H1 (cell line): ENCODE results near the gene DGKA. TPM values are rescaled to one million over a fixed set of nuclear protein-coding genes. Genes with fewer than 3 reads are reported as not detected.

Experiments
- CTCF ChIA-PET: fragments of 300-600 bp; sonication (Branson Sonifier 250); formaldehyde crosslinking; loops from one replicate; lab custom pipeline; 2021; ENCODE audit not compliant: partially characterized antibody; lab: Charles Lee
- POLR2A ChIA-PET: fragments of 300-600 bp; sonication (Branson Sonifier 250); formaldehyde crosslinking; loops from one replicate; lab custom pipeline; 2021; ENCODE audit warnings: inconsistent platforms; ENCODE audit not compliant: partially characterized antibody; lab: Charles Lee
- DNase-seq, 2 experiments: peaks; one replicate each; pipeline versions ENCODE4 v3.0.0 to v3.0.0-alpha.2; 2010 to 2022; ENCODE audit warnings: low spot score in 2 of 2, low read depth in 1 of 2, mixed read lengths in 1 of 2
- FAIRE-seq: peaks from 2 replicates; lab custom pipeline; 2011; peaks lifted over from hg19 to GRCh38; lab: Jason Lieb, UNC
- H2AFZ ChIP-seq: 2 replicates; pipeline ENCODE4 v1.8.1; 2012; ENCODE audit warnings: low read length, inconsistent platforms
- H2AK5ac ChIP-seq: 2 replicates; pipeline ENCODE4 v1.6.1; 2013; ENCODE audit warnings: low read depth, low read length
- H2BK120ac ChIP-seq: replicated peaks from 2 replicates; pipeline ENCODE3; 2013; ENCODE audit warnings: low read depth, low read length, inconsistent platforms
- H2BK12ac ChIP-seq: 2 replicates; pipeline ENCODE4 v1.6.1; 2013; ENCODE audit warnings: low read depth, low read length
- H2BK15ac ChIP-seq: 2 replicates; pipeline ENCODE4 v1.6.1; 2013; ENCODE audit warnings: low read length
- H2BK20ac ChIP-seq: 2 replicates; pipeline ENCODE4 v1.6.1; 2013; ENCODE audit warnings: low read length
- H2BK5ac ChIP-seq: 2 replicates; pipeline ENCODE4 v1.6.1; 2013; ENCODE audit warnings: low read depth, low read length
- H3K14ac ChIP-seq: 2 replicates; pipeline ENCODE4 v1.6.1; 2013; ENCODE audit warnings: inconsistent platforms; ENCODE audit not compliant: insufficient read length
- H3K18ac ChIP-seq: 2 replicates; pipeline ENCODE4 v1.6.1; 2013; ENCODE audit warnings: low read length; ENCODE audit errors: extremely low read depth
- H3K23ac ChIP-seq: 2 replicates; pipeline ENCODE4 v1.6.1; 2013; ENCODE audit warnings: inconsistent platforms; ENCODE audit not compliant: insufficient read length
- H3K23me2 ChIP-seq: 2 replicates; pipeline ENCODE4 v1.6.1; 2013; ENCODE audit warnings: low read depth, low read length
- H3K27ac ChIP-seq: 2 replicates; pipeline ENCODE4 v1.6.1; 2011; ENCODE audit warnings: low read depth, low read length, inconsistent platforms
- H3K27me3 ChIP-seq, 4 experiments: replicated peaks in 1 of 4; 1 replicate in 1 of 4; 2 replicates in 3 of 4; pipeline versions ENCODE4 v1.6.1 to v1.8.1; 2011 to 2013; ENCODE audit warnings: low read length in 3 of 4, mild to moderate bottlenecking in 3 of 4, inconsistent platforms in 2 of 4, mixed read lengths in 2 of 4, moderate library complexity in 1 of 4; ENCODE audit not compliant: control insufficient read depth in 3 of 4, insufficient read depth in 3 of 4; ENCODE audit errors: extremely low read depth in 1 of 4
- H3K36me3 ChIP-seq, 4 experiments: 2 replicates each; pipeline versions ENCODE4 v1.6.1 to v1.8.1; 2011 to 2013; ENCODE audit warnings: mild to moderate bottlenecking in 4 of 4, low read length in 3 of 4, moderate library complexity in 2 of 4, control low read depth in 1 of 4, inconsistent platforms in 1 of 4; ENCODE audit not compliant: insufficient read depth in 4 of 4, control insufficient read depth in 2 of 4
- H3K4ac ChIP-seq: replicated peaks from 2 replicates; pipeline ENCODE3; 2013; ENCODE audit warnings: low read length, low read depth, mixed read lengths, inconsistent platforms; ENCODE audit not compliant: insufficient read length
- H3K4me1 ChIP-seq, 4 experiments: replicated peaks in 1 of 4; 1 replicate in 1 of 4; 2 replicates in 3 of 4; pipeline versions ENCODE4 v1.6.1 to v1.8.1; 2011 to 2013; ENCODE audit warnings: low read length in 3 of 4, inconsistent platforms in 2 of 4, mixed read lengths in 1 of 4; ENCODE audit not compliant: insufficient read depth in 4 of 4, control insufficient read depth in 3 of 4
- H3K4me2 ChIP-seq, 2 experiments: 2 replicates each; pipeline versions ENCODE4 v1.6.1 to v1.8.1; 2011 to 2013; ENCODE audit warnings: low read depth in 2 of 2, low read length in 2 of 2, control low read depth in 1 of 2, inconsistent platforms in 1 of 2, mild to moderate bottlenecking in 1 of 2; ENCODE audit not compliant: insufficient read depth in 1 of 2
- H3K4me3 ChIP-seq, 4 experiments: fragments of 200-600, 300-600 bp in 1 of 4; sonication (generic), shearing (Covaris generic), sonication (Bioruptor Twin) in 1 of 4; 2 replicates each; pipeline versions ENCODE4 v1.5.1 to v1.8.1; 2011 to 2016; ENCODE audit warnings: low read length in 4 of 4, low read depth in 3 of 4, control low read depth in 2 of 4, inconsistent platforms in 2 of 4, mild to moderate bottlenecking in 2 of 4, mixed read lengths in 1 of 4, moderate library complexity in 1 of 4; ENCODE audit not compliant: insufficient read depth in 2 of 4; ENCODE audit errors: extremely low read depth in 1 of 4
- H3K56ac ChIP-seq: replicated peaks from 2 replicates; pipeline ENCODE3; 2013; ENCODE audit warnings: low read depth, mild to moderate bottlenecking, mixed read lengths, low read length, inconsistent platforms; ENCODE audit not compliant: insufficient read length
- H3K79me1 ChIP-seq: 2 replicates; pipeline ENCODE4 v1.6.1; 2013; ENCODE audit warnings: low read depth, low read length, control low read depth
- H3K79me2 ChIP-seq, 2 experiments: 2 replicates each; pipeline versions ENCODE4 v1.6.1 to v1.8.1; 2012 to 2013; ENCODE audit warnings: low read length in 2 of 2, mild to moderate bottlenecking in 2 of 2, inconsistent platforms in 1 of 2; ENCODE audit not compliant: insufficient read depth in 2 of 2, control insufficient read depth in 1 of 2
- H3K9ac ChIP-seq, 4 experiments: replicated peaks in 1 of 4; 1 replicate in 1 of 4; 2 replicates in 3 of 4; pipeline versions ENCODE4 v1.6.1 to v1.8.1; 2011 to 2013; ENCODE audit warnings: low read depth in 3 of 4, low read length in 3 of 4, control low read depth in 2 of 4, mild to moderate bottlenecking in 2 of 4, moderate library complexity in 2 of 4, inconsistent platforms in 1 of 4; ENCODE audit errors: extremely low read depth in 1 of 4
- H3K9me3 ChIP-seq, 2 experiments: 2 replicates each; pipeline versions ENCODE4 v1.6.1 to v1.8.1; 2012 to 2013; ENCODE audit warnings: mild to moderate bottlenecking in 2 of 2, moderate library complexity in 2 of 2, control low read depth in 1 of 2, inconsistent platforms in 1 of 2, low read depth in 1 of 2, low read length in 1 of 2, mixed read lengths in 1 of 2; ENCODE audit not compliant: insufficient read depth in 2 of 2
- H4K20me1 ChIP-seq, 2 experiments: replicated peaks in 1 of 2; 2 replicates each; pipeline versions ENCODE3 to v1.8.1; 2011 to 2013; ENCODE audit warnings: inconsistent platforms in 2 of 2, low read length in 2 of 2, mild to moderate bottlenecking in 1 of 2; ENCODE audit not compliant: insufficient read depth in 2 of 2, control insufficient read depth in 1 of 2
- H4K5ac ChIP-seq: 2 replicates; pipeline ENCODE4 v1.6.1; 2013; ENCODE audit warnings: low read length, low read depth, mixed read lengths, inconsistent platforms; ENCODE audit not compliant: insufficient read length
- H4K8ac ChIP-seq: 2 replicates; pipeline ENCODE4 v1.8.0; 2013; ENCODE audit warnings: mild to moderate bottlenecking, moderate library complexity, low read length, inconsistent platforms; ENCODE audit not compliant: insufficient read depth; ENCODE audit errors: extremely low read depth
- H4K91ac ChIP-seq: replicated peaks from 2 replicates; pipeline ENCODE3; 2013; ENCODE audit warnings: low read length, mixed read lengths, inconsistent platforms; ENCODE audit not compliant: insufficient read length
- CREB1 ChIP-seq: IDR thresholded peaks from 2 replicates; pipeline ENCODE4 v1.6.1; 2012; ENCODE audit warnings: inconsistent platforms
- EP300 ChIP-seq, 2 experiments: IDR thresholded peaks; 1 replicate in 1 of 2; 2 replicates in 1 of 2; pipeline ENCODE4 v1.6.1; 2011 to 2012; ENCODE audit warnings: low read depth in 2 of 2, low read length in 2 of 2, mild to moderate bottlenecking in 2 of 2, borderline replicate concordance in 1 of 2, inconsistent platforms in 1 of 2, moderate library complexity in 1 of 2
- FOSL1 ChIP-seq: IDR thresholded peaks from 2 replicates; pipeline ENCODE4 v1.6.1; 2011; ENCODE audit warnings: mild to moderate bottlenecking, low read depth, low read length, moderate library complexity; ENCODE audit not compliant: insufficient read depth
- HDAC6 ChIP-seq: IDR thresholded peaks from one replicate; pipeline ENCODE4 v1.7.1; 2012; ENCODE audit warnings: low read depth, mild to moderate bottlenecking, inconsistent platforms, low read length, moderate library complexity
- POLR2A ChIP-seq, 2 experiments: IDR thresholded peaks; 1 replicate in 1 of 2; 2 replicates in 1 of 2; pipeline ENCODE4 v1.6.1; 2011; ENCODE audit warnings: low read depth in 2 of 2, low read length in 2 of 2, mild to moderate bottlenecking in 2 of 2; ENCODE audit errors: control extremely low read depth in 1 of 2
- RXRA ChIP-seq: IDR thresholded peaks from 2 replicates; pipeline ENCODE4 v1.6.1; 2011; ENCODE audit warnings: low read depth, mild to moderate bottlenecking, low read length, moderate library complexity; ENCODE audit not compliant: insufficient read depth
- SIN3A ChIP-seq, 2 experiments: IDR thresholded peaks in 1 of 2; conservative IDR thresholded peaks in 1 of 2; 2 replicates each; pipeline ENCODE4 v1.6.1; 2011 to 2012; ENCODE audit warnings: low read length in 2 of 2, improper control_type of control experiment in 1 of 2, low read depth in 1 of 2, mild to moderate bottlenecking in 1 of 2
- SP1 ChIP-seq: IDR thresholded peaks from 2 replicates; pipeline ENCODE4 v1.6.1; 2011; ENCODE audit warnings: low read depth, low read length
- SP2 ChIP-seq: IDR thresholded peaks from 2 replicates; pipeline ENCODE4 v1.6.1; 2012; ENCODE audit warnings: mild to moderate bottlenecking, low read length, inconsistent platforms
- SP4 ChIP-seq: IDR thresholded peaks from 2 replicates; pipeline ENCODE4 v1.6.1; 2012; ENCODE audit warnings: low read length, inconsistent platforms
- SUZ12 ChIP-seq: fragments of 200-600 bp; sonication (generic); IDR thresholded peaks from 2 replicates; pipeline ENCODE4 v1.6.1; 2012; ENCODE audit warnings: mild to moderate bottlenecking, inconsistent platforms, low read length, moderate library complexity, mixed read lengths
- TAF7 ChIP-seq: optimal IDR thresholded peaks from 2 replicates; pipeline ENCODE3; 2011; ENCODE audit warnings: low read depth, mild to moderate bottlenecking, inconsistent platforms, low read length, moderate library complexity, borderline replicate concordance
- TBP ChIP-seq: IDR thresholded peaks from 2 replicates; pipeline ENCODE4 v1.6.1; 2011; ENCODE audit warnings: low read depth, low read length, improper control_type of control experiment
- ZNF274 ChIP-seq: IDR thresholded peaks from 2 replicates; pipeline ENCODE4 v1.7.0; 2012; ENCODE audit warnings: low read length, borderline replicate concordance; ENCODE audit errors: extremely low read depth
- WGBS, 2 experiments: shearing (Covaris generic) in 1 of 2; methylation state at CpG; one replicate each; pipeline versions ENCODE4 v1.1.6 to v1.1.7; 2013 to 2015; ENCODE audit warnings: low lambda C conversion rate in 2 of 2, mixed read lengths in 2 of 2, inconsistent platforms in 1 of 2, low coverage in 1 of 2, missing lambda C conversion rate in 1 of 2; ENCODE audit not compliant: insufficient replicate concordance in 2 of 2, insufficient coverage in 1 of 2, insufficient read length in 1 of 2; ENCODE audit errors: extremely low coverage in 1 of 2, missing lambda C conversion rate in 1 of 2; 5-methylcytosine and 5-hydroxymethylcytosine counted together
- polyA plus RNA-seq, 7 experiments: library from polyadenylated mRNA; depleted of rRNA in 3 of 7; stranded (reverse) in 5 of 7; unstranded in 2 of 7; fragments of >200 nt in 5 of 7; fragments of 200-250 nt in 2 of 7; gene quantifications; 1 replicate in 5 of 7; 2 replicates in 1 of 7; 4 replicates in 1 of 7; pipeline versions ENCODE4 v1.2.1 to v1.2.3, GENCODE V29; 2011 to 2013; ENCODE audit warnings: missing spikeins in 2 of 7, mixed read lengths in 2 of 7
- total RNA-seq: library from RNA; stranded (reverse); fragmentation: NEBNext Ultra II Directional; extraction: Animal tissue kit (Norgen Biotek cat#: 25700); gene quantifications from 2 replicates; pipeline ENCODE4 v1.2.1, GENCODE V29; 2021

Gene DGKA
- total and polyA plus RNA-seq, 2 of the 8 experiments (the other 6 are each of a cell fraction or from before 2014, with no cell fraction given): 15.9 to 18.0 TPM

- Histone ChIP-seq H4K5ac (no peak overlapping the region), H3K27ac (no peak overlapping the region), H3K4me1 (no peaks in the 10 kb centered on the region), H3K14ac (no peak overlapping the region), H2BK12ac (no peak overlapping the region), H2BK20ac (no peak overlapping the region), H3K4ac (no peak overlapping the region), H3K79me2 (no peaks in the 10 kb centered on the region), H2BK15ac (no peak overlapping the region), H2AK5ac (no peak overlapping the region), H3K9ac (no peak overlapping the region), H3K79me1 (no peaks in the 10 kb centered on the region), H3K23me2 (no peaks in the 10 kb centered on the region), H3K36me3 (peaks cover 0 to 22% (median 18%) of the 10 kb centered on the region in 4 experiments; a peak in 7 of 8 replicates), H3K4me2 (no peak overlapping the region), H3K18ac (no peak overlapping the region), H4K8ac (no peak overlapping the region), H3K23ac (no peak overlapping the region), H2BK120ac (no peak overlapping the region), H4K20me1 (no peaks in the 10 kb centered on the region), H4K91ac (no peak overlapping the region), H2AFZ (no peak overlapping the region), H2BK5ac (no peak overlapping the region), H3K27me3 (no peaks in the 10 kb centered on the region), H3K9me3 (no peaks in the 10 kb centered on the region), H3K4me3 (no peak overlapping the region), H3K56ac (no peak overlapping the region)
- WGBS, 2 experiments: 92% methylated on average over 7 of the region's 7 CpGs; no CpG with 5 or more reads in 1 of the 2 experiments
- ChIA-PET CTCF (interaction anchor here (0.6 to 1.5 kb wide), 4 partner anchors 15 to 64 kb away, joined by 3 to 4 read pairs (median 3); no protein-coding TSS in a partner anchor), POLR2A (interaction anchor here (0.8 to 1.6 kb wide), 8 partner anchors 8 to 150 kb away, joined by 3 to 4 read pairs (median 3); partner anchors contain the start of genes DNAJC14 and ORMDL2)
- DNase-seq: no peak
- no peak for FAIRE-seq
- no peak for TF ChIP-seq POLR2A (IDR thresholded peaks at IDR 0.05; ENCODE audit: control extremely low read depth in 1 of 2, low read depth in 2 of 2, low read length in 2 of 2)
- no peak for TF ChIP-seq SIN3A (conservative IDR thresholded peaks at IDR 0.05 in 1 of 2, IDR thresholded peaks at IDR 0.05 in 1 of 2; ENCODE audit: low read depth in 1 of 2, low read length in 2 of 2)
- no peak for TF ChIP-seq EP300 (IDR thresholded peaks at IDR 0.05; ENCODE audit: borderline replicate concordance in 1 of 2, low read depth in 2 of 2, low read length in 2 of 2)
- no peak for TF ChIP-seq SP2
- TF ChIP-seq SP1: no peak
- TF ChIP-seq SP4: no peak
- TF ChIP-seq TBP: no peak
- TF ChIP-seq HDAC6: no peak
- TF ChIP-seq CREB1: no peak
- TF ChIP-seq FOSL1: no peak
- no peak for TF ChIP-seq ZNF274
- TF ChIP-seq SUZ12: no peak
- no peak for TF ChIP-seq TAF7
- no peak for TF ChIP-seq RXRA
Measured at GRCh38 chr12:55901881-55902490, 29.0 kb upstream of the DGKA start.
